Liver (tissue), 9 donors: ENCODE measurements around the gene EDC3. TPM values are rescaled to one million over a fixed set of nuclear protein-coding genes. Genes with fewer than 3 reads are reported as not detected.

Experiments
- DNase-seq: peaks from one replicate; pipeline ENCODE4 v3.0.0-alpha.2; 2017; ENCODE audit warnings: low spot score
- H3K27ac ChIP-seq, 2 donors: one replicate each; pipeline ENCODE4 v1.7.0; 2013; ENCODE audit warnings: inconsistent platforms in 2 of 2, low read length in 2 of 2, control low read depth in 1 of 2, low read depth in 1 of 2, mild to moderate bottlenecking in 1 of 2
- H3K27me3 ChIP-seq, 4 donors: one replicate each; pipeline versions ENCODE4 v1.6.1 to v1.7.0; 2013; ENCODE audit warnings: low read length in 3 of 4, inconsistent platforms in 1 of 4, mild to moderate bottlenecking in 1 of 4, moderate library complexity in 1 of 4; ENCODE audit not compliant: control insufficient read depth in 4 of 4, insufficient read depth in 4 of 4
- H3K36me3 ChIP-seq, 4 donors: one replicate each; pipeline versions ENCODE4 v1.6.1 to v1.7.0; 2013; ENCODE audit warnings: low read length in 3 of 4, mild to moderate bottlenecking in 3 of 4, low read depth in 1 of 4, moderate library complexity in 1 of 4; ENCODE audit not compliant: control insufficient read depth in 4 of 4, insufficient read depth in 3 of 4
- H3K4me1 ChIP-seq, 4 donors: one replicate each; pipeline versions ENCODE4 v1.6.1 to v1.7.0; 2013; ENCODE audit warnings: low read length in 3 of 4, mild to moderate bottlenecking in 3 of 4, moderate library complexity in 1 of 4; ENCODE audit not compliant: control insufficient read depth in 4 of 4, insufficient read depth in 4 of 4
- H3K4me3 ChIP-seq, 3 donors: one replicate each; pipeline versions ENCODE4 v1.6.1 to v1.7.0; 2013; ENCODE audit warnings: low read length in 3 of 3, control low read depth in 1 of 3, low read depth in 1 of 3, mild to moderate bottlenecking in 1 of 3
- H3K9ac ChIP-seq, 2 donors: one replicate each; pipeline ENCODE4 v1.7.0; 2013; ENCODE audit warnings: low read length in 2 of 2, mild to moderate bottlenecking in 2 of 2, moderate library complexity in 2 of 2, control low read depth in 1 of 2, low read depth in 1 of 2
- H3K9me3 ChIP-seq, 4 donors: one replicate each; pipeline versions ENCODE4 v1.6.1 to v1.7.0; 2013; ENCODE audit warnings: low read length in 3 of 4; ENCODE audit not compliant: control insufficient read depth in 4 of 4
- EGR1 ChIP-seq, 2 donors: IDR thresholded peaks; 2 replicates each; pipeline ENCODE4 v1.6.1; 2016 to 2018; ENCODE audit warnings: antibody characterized with exemption in 2 of 2, low read depth in 2 of 2
- FOXA2 ChIP-seq: IDR thresholded peaks from 2 replicates; pipeline ENCODE4 v1.6.1; 2016; ENCODE audit warnings: antibody characterized with exemption
- GABPA ChIP-seq, 2 donors: IDR thresholded peaks in 1 of 2; conservative IDR thresholded peaks in 1 of 2; 2 replicates each; pipeline ENCODE4 v1.6.1; 2016; ENCODE audit warnings: antibody characterized with exemption in 2 of 2, mild to moderate bottlenecking in 1 of 2, moderate library complexity in 1 of 2
- HNF4A ChIP-seq, 2 donors: conservative IDR thresholded peaks; 2 replicates each; pipeline ENCODE4 v1.6.1; 2016; ENCODE audit warnings: antibody characterized with exemption in 2 of 2, mild to moderate bottlenecking in 2 of 2
- HNF4G ChIP-seq: IDR thresholded peaks from 2 replicates; pipeline ENCODE4 v1.6.1; 2016; ENCODE audit warnings: antibody characterized with exemption
- JUND ChIP-seq, 2 donors: IDR thresholded peaks; 2 replicates each; pipeline ENCODE4 v1.6.1; 2016; ENCODE audit warnings: antibody characterized with exemption in 2 of 2
- RAD21 ChIP-seq, 2 donors: IDR thresholded peaks; 2 replicates each; pipeline ENCODE4 v1.6.1; 2016; ENCODE audit warnings: antibody characterized with exemption in 2 of 2, mild to moderate bottlenecking in 2 of 2
- TAF1 ChIP-seq: conservative IDR thresholded peaks from 2 replicates; pipeline ENCODE4 v1.6.1; 2016; ENCODE audit warnings: antibody characterized with exemption, mild to moderate bottlenecking
- YY1 ChIP-seq: IDR thresholded peaks from 2 replicates; pipeline ENCODE4 v1.6.1; 2016; ENCODE audit warnings: antibody characterized with exemption, mild to moderate bottlenecking
- WGBS: extraction: QIAGEN DNeasy Blood & Tissue Kit; methylation state at CpG from one replicate; pipeline ENCODE4 v1.1.7; 2013; 5-methylcytosine and 5-hydroxymethylcytosine counted together
- polyA plus RNA-seq, 2 donors: library from polyadenylated mRNA; stranded (reverse) in 1 of 2; unstranded in 1 of 2; fragments of 200-250 nt in 1 of 2; fragments of >200 nt in 1 of 2; fragmentation: Nextera tagmentation in 1 of 2; extraction: Ambion mirVana in 1 of 2; gene quantifications; one replicate each; pipeline versions ENCODE4 v1.2.1 to v1.2.3, GENCODE V29; 2013 to 2015
- total RNA-seq, 2 donors: library from RNA; depleted of rRNA; stranded (reverse); fragments of >200 nt; gene quantifications; one replicate each; pipeline ENCODE4 v1.2.3, GENCODE V29; 2014
- TF ChIP-seq, protein P1 (sequence below): IDR thresholded peaks from 2 replicates; pipeline ENCODE4 v1.6.1; 2016; ENCODE audit warnings: antibody characterized with exemption
- TF ChIP-seq, protein P2 (sequence below): IDR thresholded peaks from 2 replicates; pipeline ENCODE4 v1.6.1; 2016; ENCODE audit warnings: antibody characterized with exemption
- donor health status: healthy.
- donor health status: healthy.
- donor health status: healthy.
- donor health status: healthy.
- donor health status: healthy.

EDC3 gene
- total and polyA plus RNA-seq, 4 donors, result 5.8 to 9.5 (median 7.4) TPM

DNA sequence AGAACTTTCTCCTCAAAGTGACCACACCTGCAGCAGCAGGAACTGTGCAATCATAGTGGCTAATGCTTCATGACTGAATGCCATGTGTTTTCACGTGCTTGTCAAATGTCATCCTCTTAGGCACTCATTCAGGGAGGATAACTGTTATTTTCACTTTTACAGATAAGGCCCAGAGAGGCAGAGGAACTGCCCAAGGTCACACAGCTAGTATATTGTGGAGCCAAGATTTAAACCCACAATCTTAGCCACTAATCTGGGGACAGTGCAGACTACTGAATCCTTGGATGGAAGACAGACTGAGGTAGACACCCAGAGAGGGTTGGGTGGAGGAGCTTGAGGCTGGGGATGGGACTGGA is 90.1 kb downstream of the EDC3 start:
- no peak overlapping the region for H3K9ac ChIP-seq
- no peaks in the 10 kb centered on the region for H3K27me3 ChIP-seq
- H3K4me1 ChIP-seq, result no peaks in the 10 kb centered on the region
- no peak overlapping the region for H3K4me3 ChIP-seq
- no peak overlapping the region for H3K27ac ChIP-seq
- H3K9me3 ChIP-seq, result no peaks in the 10 kb centered on the region
- WGBS, result 83% methylated on average over 1 of the region's 1 CpG
- no peak for DNase-seq
- TF ChIP-seq GABPA (IDR thresholded peaks at IDR 0.05 in 1 of 2, conservative IDR thresholded peaks at IDR 0.05 in 1 of 2), result no peak
- H3K36me3 ChIP-seq, result no peaks in the 10 kb centered on the region

DNA sequence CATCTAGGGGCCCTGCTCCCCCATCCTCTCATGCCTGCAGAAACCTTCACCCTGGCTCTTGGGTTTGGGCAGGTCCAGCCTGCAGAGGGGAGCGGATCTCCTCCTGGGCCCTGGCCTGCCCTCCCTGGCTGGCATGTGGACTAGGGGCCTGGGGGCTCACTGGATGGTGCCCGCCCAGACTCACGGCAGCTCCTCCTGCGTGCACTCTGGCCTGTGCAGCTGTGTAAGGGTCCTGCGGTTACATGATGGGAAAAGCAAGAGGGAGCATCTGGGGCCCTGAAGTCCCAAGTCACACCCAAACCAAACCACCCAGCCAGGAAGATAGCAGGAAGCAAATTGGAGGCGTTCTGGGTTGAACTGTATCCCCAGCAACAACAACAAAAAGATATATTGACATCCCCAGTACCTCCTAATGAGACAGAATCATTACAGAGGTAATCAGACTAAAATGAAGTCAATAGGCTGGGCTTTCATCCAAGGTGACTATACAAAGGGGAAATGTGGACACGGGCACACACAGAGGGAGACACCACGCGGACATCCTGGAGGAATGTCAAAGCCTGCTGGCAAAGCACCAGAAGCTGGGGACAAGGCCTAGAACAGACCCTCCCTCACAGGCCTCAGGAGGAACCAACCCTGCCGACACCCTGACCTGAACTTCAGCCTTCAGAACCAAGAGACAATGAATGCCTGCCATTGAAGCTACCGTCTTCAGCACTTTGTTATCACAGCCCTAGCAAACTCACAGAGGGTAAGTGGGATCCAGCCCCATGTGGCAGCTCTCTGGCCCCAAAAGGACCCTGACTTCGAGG is 90.6 kb downstream of the EDC3 start:
- no peaks in the 10 kb centered on the region for H3K9me3 ChIP-seq
- no peak overlapping the region for H3K27ac ChIP-seq
- no peaks in the 10 kb centered on the region for H3K36me3 ChIP-seq
- H3K4me3 ChIP-seq, result no peak overlapping the region
- H3K27me3 ChIP-seq, result no peaks in the 10 kb centered on the region
- DNase-seq, result no peak
- H3K9ac ChIP-seq, result no peak overlapping the region
- no peaks in the 10 kb centered on the region for H3K4me1 ChIP-seq
- TF ChIP-seq TAF1 (no peak), YY1 (no peak), EGR1 (IDR thresholded peaks at IDR 0.05; ENCODE audit: low read depth in 2 of 2) (no peak)
- 72% methylated on average over 12 of the region's 12 CpGs for WGBS

DNA sequence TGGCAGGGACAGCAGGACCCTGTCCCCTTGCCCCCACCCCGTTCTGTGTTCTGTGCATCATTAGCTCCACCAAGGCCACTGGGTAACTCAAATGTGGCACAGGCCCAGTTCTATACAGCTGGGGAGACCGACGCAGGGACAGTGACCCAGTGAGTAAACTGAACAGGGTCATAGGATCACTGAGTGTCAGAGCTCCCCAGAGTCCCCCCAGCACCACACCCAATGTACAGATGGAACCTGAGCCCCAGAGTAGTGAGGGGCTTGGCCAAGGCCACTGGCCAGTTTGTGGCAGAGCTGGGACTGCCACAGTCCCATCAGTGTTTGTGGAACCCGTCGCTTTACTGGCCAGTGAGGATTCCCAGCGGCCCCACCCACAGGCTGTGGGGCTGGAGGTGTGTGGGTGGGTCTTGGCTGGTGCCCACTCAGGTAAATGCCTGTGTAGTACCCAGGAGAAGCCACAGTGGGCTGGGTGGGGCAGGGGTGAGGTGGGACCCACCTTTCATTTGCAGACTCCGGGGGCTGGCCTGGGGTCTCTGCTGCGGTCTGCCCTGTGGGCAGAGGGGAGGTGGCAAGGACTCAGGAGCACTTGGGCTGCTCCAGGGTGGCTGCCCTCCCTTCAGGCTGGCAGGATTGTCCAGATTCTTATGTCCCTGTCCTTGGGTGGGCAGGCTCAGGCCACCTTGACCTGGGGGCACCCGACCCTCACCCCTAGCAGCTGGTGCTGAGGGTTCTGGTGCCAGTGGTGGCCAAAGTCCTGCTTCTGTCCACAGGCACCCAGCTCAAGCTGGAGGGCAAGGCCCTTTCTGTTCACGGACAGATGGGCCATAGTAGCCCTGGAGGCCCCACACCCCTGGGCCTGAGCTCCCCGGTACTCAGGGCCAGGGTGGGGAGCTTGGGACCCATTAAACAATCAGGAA is 91.8 kb downstream of the EDC3 start:
- TF ChIP-seq JUND (IDR thresholded peaks at IDR 0.05) (no peak), HNF4A (conservative IDR thresholded peaks at IDR 0.05) (no peak), HNF4G (no peak), RAD21 (IDR thresholded peaks at IDR 0.05) (no peak), FOXA2 (no peak)
- TF ChIP-seq, protein P1, sequence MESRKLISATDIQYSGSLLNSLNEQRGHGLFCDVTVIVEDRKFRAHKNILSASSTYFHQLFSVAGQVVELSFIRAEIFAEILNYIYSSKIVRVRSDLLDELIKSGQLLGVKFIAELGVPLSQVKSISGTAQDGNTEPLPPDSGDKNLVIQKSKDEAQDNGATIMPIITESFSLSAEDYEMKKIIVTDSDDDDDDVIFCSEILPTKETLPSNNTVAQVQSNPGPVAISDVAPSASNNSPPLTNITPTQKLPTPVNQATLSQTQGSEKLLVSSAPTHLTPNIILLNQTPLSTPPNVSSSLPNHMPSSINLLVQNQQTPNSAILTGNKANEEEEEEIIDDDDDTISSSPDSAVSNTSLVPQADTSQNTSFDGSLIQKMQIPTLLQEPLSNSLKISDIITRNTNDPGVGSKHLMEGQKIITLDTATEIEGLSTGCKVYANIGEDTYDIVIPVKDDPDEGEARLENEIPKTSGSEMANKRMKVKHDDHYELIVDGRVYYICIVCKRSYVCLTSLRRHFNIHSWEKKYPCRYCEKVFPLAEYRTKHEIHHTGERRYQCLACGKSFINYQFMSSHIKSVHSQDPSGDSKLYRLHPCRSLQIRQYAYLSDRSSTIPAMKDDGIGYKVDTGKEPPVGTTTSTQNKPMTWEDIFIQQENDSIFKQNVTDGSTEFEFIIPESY, result no peak
- TF ChIP-seq, protein P2, sequence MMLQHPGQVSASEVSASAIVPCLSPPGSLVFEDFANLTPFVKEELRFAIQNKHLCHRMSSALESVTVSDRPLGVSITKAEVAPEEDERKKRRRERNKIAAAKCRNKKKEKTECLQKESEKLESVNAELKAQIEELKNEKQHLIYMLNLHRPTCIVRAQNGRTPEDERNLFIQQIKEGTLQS, result no peak
- DNase-seq, result no peak
- 76% methylated on average over 11 of the region's 11 CpGs for WGBS
- Histone ChIP-seq H3K9me3 (no peaks in the 10 kb centered on the region), H3K27ac (no peak overlapping the region), H3K27me3 (no peaks in the 10 kb centered on the region), H3K36me3 (no peaks in the 10 kb centered on the region), H3K9ac (no peak overlapping the region), H3K4me3 (no peak overlapping the region), H3K4me1 (peaks cover 0 to 8% (median 5%) of the 10 kb centered on the region in 4 donors)
